ENCODE data around the gene TRMT11. TPM values are rescaled to one million over a fixed set of nuclear protein-coding genes. Genes with fewer than 3 reads are reported as not detected.

Gene TRMT11
- total RNA-seq, 1 donor from 2014 or later: 105 TPM

DNA sequence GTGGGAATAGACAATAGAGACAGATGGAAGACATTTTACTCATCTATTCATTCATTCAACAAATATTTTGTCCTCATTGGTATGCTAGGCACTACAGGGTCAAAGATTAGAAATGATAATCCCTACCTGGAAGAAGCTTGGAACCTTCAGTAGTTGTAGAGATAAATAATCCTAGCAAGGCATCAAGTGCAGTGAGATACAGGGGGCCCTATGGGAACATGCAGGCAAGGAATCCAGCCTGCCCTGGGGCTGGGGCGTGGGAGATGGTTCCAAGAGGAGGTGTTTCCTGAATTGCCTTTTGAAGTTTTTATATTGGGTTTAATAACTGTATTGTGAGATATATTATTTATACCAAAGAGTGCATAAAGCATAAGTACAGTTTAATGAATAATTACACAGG, 64.5 kb downstream of the TRMT11 start:
- no peaks in the 10 kb centered on the region for H3K27me3 ChIP-seq
- H3K27me3 Mint-ChIP-seq (ENCODE audit: insufficient read depth, low read depth): peaks cover 3% of the 10 kb centered on the region
- H3K4me1 Mint-ChIP-seq: peaks cover 4% of the 10 kb centered on the region
- H3K4me2 ChIP-seq: no peak overlapping the region
- H3K36me3 ChIP-seq: no peaks in the 10 kb centered on the region
- H3K4me3 ChIP-seq: no peak overlapping the region
- no peaks in the 10 kb centered on the region for H3K9me3 Mint-ChIP-seq
- no peaks in the 10 kb centered on the region for H3K79me2 ChIP-seq (ENCODE audit: low read depth)
- H3K9ac ChIP-seq: no peak overlapping the region
- H3K9me3 ChIP-seq (ENCODE audit: low read depth): no peaks in the 10 kb centered on the region
- H3K4me3 Mint-ChIP-seq: no peak overlapping the region
- H2AFZ ChIP-seq (replicated peaks): no peak overlapping the region
- H3K4me1 ChIP-seq: no peaks in the 10 kb centered on the region
- H3K27ac ChIP-seq: no peak overlapping the region
- no peaks in the 10 kb centered on the region for H4K20me1 ChIP-seq (ENCODE audit: low read depth)
- TF ChIP-seq EZH2phosphoT487 (IDR thresholded peaks at IDR 0.05): no peak
- no peak for TF ChIP-seq EZH2 (IDR thresholded peaks at IDR 0.05)
- TF ChIP-seq CTCF (IDR thresholded peaks at IDR 0.05): no peak
- no peaks in the 10 kb centered on the region for H3F3A ChIP-seq (ENCODE audit: low read depth)
- peaks cover 48% of the 10 kb centered on the region for H3K36me3 Mint-ChIP-seq
- no peak for DNase-seq (ENCODE audit: low spot score)
- H3K27ac Mint-ChIP-seq: no peak overlapping the region

DNA sequence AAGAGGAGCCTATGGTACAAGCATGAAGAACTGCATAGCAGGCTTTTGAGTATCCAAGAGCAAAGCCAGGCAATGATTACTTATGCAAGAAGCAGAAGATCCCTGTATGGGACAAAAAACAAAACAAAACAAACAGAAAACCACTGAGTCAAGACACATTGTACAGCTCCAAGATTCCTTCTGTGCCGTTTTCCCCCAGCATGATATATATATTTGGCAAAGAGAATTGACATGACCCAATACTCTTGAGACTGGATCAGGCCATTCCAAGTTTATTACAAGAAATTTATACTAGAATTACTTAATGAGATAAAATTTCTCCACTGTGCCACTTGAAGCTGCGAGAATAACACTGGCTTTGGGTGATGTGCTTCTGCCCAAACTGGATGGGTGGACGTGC, 65.5 kb downstream of the TRMT11 start:
- H3F3A ChIP-seq (ENCODE audit: low read depth): no peaks in the 10 kb centered on the region
- no peaks in the 10 kb centered on the region for H3K36me3 ChIP-seq
- no peaks in the 10 kb centered on the region for H3K79me2 ChIP-seq (ENCODE audit: low read depth)
- Mint-ChIP-seq H3K27ac (no peak overlapping the region), H3K27me3 (ENCODE audit: insufficient read depth, low read depth) (peaks cover 3% of the 10 kb centered on the region), H3K9me3 (no peaks in the 10 kb centered on the region), H3K36me3 (peaks cover 44% of the 10 kb centered on the region), H3K4me1 (peaks cover 4% of the 10 kb centered on the region), H3K4me3 (no peak overlapping the region)
- H3K4me2 ChIP-seq: no peak overlapping the region
- H3K4me1 ChIP-seq: no peaks in the 10 kb centered on the region
- TF ChIP-seq CTCF (IDR thresholded peaks at IDR 0.05) (no peak), EZH2 (IDR thresholded peaks at IDR 0.05) (no peak), EZH2phosphoT487 (IDR thresholded peaks at IDR 0.05) (no peak)
- no peaks in the 10 kb centered on the region for H3K27me3 ChIP-seq
- no peak overlapping the region for H2AFZ ChIP-seq (replicated peaks)
- no peak overlapping the region for H3K4me3 ChIP-seq
- no peak overlapping the region for H3K27ac ChIP-seq
- no peak overlapping the region for H3K9ac ChIP-seq
- H4K20me1 ChIP-seq (ENCODE audit: low read depth): no peaks in the 10 kb centered on the region
- no peaks in the 10 kb centered on the region for H3K9me3 ChIP-seq (ENCODE audit: low read depth)
- no peak for DNase-seq (ENCODE audit: low spot score)

DNA sequence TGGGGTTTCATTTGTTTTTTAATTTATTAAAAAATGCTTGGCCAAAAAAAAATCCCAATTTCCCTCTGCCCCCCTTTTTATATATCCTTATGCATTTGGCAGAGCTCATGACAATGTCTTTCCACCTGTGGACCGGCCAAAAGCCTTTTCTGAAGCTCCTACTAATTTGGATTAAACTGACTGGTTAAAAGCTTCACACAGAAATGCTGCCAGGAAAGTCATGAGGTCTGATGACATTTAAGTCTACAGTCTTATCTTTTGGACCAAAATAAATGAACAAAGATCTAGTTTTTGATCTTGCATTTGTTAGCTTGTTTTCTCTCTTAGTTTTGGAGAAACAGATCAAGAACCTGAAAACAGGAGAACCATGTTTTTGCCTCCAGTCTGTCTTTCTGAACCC, 66.1 kb downstream of the TRMT11 start:
- H3K4me1 Mint-ChIP-seq: peaks cover 8% of the 10 kb centered on the region
- H3K36me3 Mint-ChIP-seq: peaks cover 42% of the 10 kb centered on the region
- Histone ChIP-seq H3K9ac (no peak overlapping the region), H3K4me3 (no peak overlapping the region), H3K79me2 (ENCODE audit: low read depth) (no peaks in the 10 kb centered on the region), H4K20me1 (ENCODE audit: low read depth) (no peaks in the 10 kb centered on the region), H3K9me3 (ENCODE audit: low read depth) (no peaks in the 10 kb centered on the region), H3K27me3 (no peaks in the 10 kb centered on the region), H3K27ac (no peak overlapping the region), H3K4me2 (no peak overlapping the region), H2AFZ (replicated peaks) (no peak overlapping the region), H3F3A (ENCODE audit: low read depth) (no peaks in the 10 kb centered on the region), H3K36me3 (no peaks in the 10 kb centered on the region), H3K4me1 (no peaks in the 10 kb centered on the region)
- H3K4me3 Mint-ChIP-seq: no peak overlapping the region
- H3K9me3 Mint-ChIP-seq: no peaks in the 10 kb centered on the region
- DNase-seq (ENCODE audit: low spot score): no peak
- TF ChIP-seq EZH2phosphoT487 (IDR thresholded peaks at IDR 0.05) (no peak), EZH2 (IDR thresholded peaks at IDR 0.05) (no peak), CTCF (IDR thresholded peaks at IDR 0.05) (no peak)
- peaks cover 3% of the 10 kb centered on the region for H3K27me3 Mint-ChIP-seq (ENCODE audit: insufficient read depth, low read depth)
- no peak overlapping the region for H3K27ac Mint-ChIP-seq
